ENCODE results near the gene BRS3.

GRCh38 chrX:136525738-136526606 lies 38.2 kb downstream of the BRS3 start:
- TF ChIP-seq CTCF (IDR thresholded peaks at IDR 0.05) (no peak), EZH2 (IDR thresholded peaks at IDR 0.05; ENCODE audit: borderline replicate concordance, insufficient read depth, low read depth, low read length, poor library complexity, severe bottlenecking) (no peak)

Data from B cell (primary cell).